ENCODE measurements around the gene SPAG17.

DNA sequence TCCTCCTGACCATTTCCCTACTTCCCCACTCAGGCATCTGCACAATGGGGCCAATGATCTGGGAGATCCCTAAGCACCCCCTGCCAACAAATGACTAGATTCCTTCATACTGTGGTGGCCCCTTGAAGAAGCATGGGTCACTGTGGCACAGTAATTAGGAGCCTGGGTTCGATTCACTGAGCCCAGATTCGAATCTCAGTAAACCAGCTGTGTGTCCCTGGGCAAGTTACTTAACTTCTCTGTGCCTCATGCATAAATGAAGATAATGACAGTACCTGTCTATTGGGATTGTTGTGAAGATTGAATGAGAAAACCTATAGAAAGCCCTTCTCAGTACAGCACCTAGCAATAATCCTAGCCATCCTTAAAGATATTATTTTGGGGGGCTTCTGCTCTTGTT, 27.5 kb downstream of the SPAG17 start:
- no peak for TF ChIP-seq CTCF (tag by site-specific recombination; IDR thresholded peaks at IDR 0.05)
- TF ChIP-seq ZNF398 (tag by site-specific recombination; IDR thresholded peaks at IDR 0.05): no peak
- no peak for TF ChIP-seq REST (tag by site-specific recombination; IDR thresholded peaks at IDR 0.05)
- no peak for TF ChIP-seq ZNF549 (tag by site-specific recombination; IDR thresholded peaks at IDR 0.05)
- TF ChIP-seq ZBTB20 (tag by site-specific recombination; IDR thresholded peaks at IDR 0.05): no peak
- TF ChIP-seq ZNF544 (tag by site-specific recombination; IDR thresholded peaks at IDR 0.05): no peak
- no peak for TF ChIP-seq ZNF169 (tag by site-specific recombination; IDR thresholded peaks at IDR 0.05)
- TF ChIP-seq ZSCAN30 (tag by site-specific recombination; IDR thresholded peaks at IDR 0.05): no peak
- no peak for TF ChIP-seq ZNF2 (tag by site-specific recombination; IDR thresholded peaks at IDR 0.05)
- TF ChIP-seq ZNF239 (tag by site-specific recombination; IDR thresholded peaks at IDR 0.05): no peak
- TF ChIP-seq ZNF148 (tag by site-specific recombination; IDR thresholded peaks at IDR 0.05; ENCODE audit: borderline replicate concordance): no peak
